Measurements from ENCODE around the gene GPHA2.

GPHA2 gene

DNA sequence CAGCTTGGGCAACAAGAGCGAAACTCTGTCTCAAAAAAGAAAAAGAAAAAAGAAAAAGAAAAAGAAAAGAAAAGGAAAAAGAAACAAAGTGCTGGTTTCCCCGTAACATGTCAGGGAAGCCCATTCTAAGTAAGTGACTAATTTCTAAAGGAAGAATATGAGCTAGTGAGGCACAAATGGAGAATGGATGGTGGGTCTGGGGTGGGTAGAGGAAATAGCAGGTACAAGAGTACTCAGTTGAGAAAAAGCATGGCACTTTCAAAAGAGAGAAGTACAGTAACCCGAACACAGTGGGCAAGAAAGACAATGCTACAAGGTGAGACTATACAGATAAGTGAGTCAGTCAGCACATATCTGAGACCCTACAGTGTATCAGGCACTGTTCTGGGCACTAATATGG lies 31.7 kb upstream of the GPHA2 start:
- no peak overlapping the region for H3K4me3 ChIP-seq (ENCODE audit: low read length)
- TF ChIP-seq, protein P1, sequence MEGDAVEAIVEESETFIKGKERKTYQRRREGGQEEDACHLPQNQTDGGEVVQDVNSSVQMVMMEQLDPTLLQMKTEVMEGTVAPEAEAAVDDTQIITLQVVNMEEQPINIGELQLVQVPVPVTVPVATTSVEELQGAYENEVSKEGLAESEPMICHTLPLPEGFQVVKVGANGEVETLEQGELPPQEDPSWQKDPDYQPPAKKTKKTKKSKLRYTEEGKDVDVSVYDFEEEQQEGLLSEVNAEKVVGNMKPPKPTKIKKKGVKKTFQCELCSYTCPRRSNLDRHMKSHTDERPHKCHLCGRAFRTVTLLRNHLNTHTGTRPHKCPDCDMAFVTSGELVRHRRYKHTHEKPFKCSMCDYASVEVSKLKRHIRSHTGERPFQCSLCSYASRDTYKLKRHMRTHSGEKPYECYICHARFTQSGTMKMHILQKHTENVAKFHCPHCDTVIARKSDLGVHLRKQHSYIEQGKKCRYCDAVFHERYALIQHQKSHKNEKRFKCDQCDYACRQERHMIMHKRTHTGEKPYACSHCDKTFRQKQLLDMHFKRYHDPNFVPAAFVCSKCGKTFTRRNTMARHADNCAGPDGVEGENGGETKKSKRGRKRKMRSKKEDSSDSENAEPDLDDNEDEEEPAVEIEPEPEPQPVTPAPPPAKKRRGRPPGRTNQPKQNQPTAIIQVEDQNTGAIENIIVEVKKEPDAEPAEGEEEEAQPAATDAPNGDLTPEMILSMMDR (conservative IDR thresholded peaks at IDR 0.05; ENCODE audit: low read depth, low read length), result no peak
- DNase-seq (ENCODE audit: low read depth), result no peak

DNA sequence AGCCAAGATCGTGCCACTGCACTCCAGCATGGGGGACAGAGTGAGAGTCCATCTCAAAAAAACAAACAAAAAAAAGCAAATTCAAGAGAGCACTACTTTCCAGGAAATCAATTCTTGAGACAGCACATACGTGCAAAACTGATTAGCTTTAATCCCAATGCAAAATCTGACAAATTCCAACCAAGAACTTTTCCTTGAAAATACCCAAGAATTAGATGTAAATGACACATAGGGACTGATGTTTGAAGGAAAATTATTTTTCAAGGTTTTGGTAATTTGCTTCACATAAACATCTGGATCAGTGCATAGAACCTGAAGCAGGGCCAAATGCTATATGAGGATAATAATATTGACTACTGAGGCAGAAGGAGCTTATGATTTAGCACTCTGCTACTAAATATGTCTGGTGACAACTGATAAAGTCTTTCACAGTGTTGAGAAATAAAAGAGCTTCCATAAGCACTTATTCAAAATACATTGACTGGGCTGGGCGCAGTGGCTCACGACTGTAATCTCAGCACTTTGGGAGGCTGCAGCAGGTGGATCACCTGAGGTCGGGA lies 27.5 kb upstream of the GPHA2 start:
- DNase-seq (ENCODE audit: low read depth), result no peak
- H3K4me3 ChIP-seq (ENCODE audit: low read length), result no peak overlapping the region
- TF ChIP-seq, protein P1 (conservative IDR thresholded peaks at IDR 0.05; ENCODE audit: low read depth, low read length), result no peak

DNA sequence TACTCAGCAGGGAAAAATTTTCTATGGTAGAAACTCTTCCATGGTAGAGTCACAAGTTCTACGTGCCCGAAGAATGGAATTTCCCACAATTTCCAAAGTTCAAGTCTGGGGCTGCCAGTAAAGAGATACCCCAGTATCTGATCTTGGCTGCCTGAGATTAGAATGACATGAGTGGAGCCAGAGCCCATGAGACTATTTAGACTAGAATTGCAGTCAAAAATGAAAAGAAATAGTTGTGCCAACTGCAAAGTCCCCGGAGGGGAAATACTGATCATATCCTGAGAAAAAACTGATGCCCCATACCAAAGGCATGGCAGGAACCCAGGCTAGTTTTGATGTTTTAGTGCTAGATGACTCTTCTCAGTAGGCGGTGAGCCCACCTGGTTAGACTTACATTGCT lies 25.0 kb upstream of the GPHA2 start:
- TF ChIP-seq, protein P1 (conservative IDR thresholded peaks at IDR 0.05; ENCODE audit: low read depth, low read length), result no peak
- DNase-seq (ENCODE audit: low read depth), result no peak

DNA sequence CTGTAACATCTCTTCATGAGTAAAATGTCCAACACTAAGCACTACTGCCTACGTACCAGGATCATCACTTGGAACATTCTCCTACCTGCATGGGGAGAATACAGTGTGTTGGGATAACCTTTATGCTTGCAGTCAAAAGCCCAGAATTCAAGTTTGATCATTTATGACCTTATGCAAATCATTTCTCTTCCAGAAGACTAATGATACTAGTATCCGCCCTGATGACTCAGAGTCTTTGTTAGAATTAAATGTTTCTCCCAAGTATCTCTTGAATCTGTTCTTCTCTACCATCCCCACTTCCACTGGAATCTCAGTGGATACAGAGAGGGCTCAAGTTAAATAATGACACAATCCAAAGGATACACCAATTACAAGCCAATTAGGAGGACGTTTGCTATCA lies 23.8 kb upstream of the GPHA2 start:
- DNase-seq (ENCODE audit: low read depth), result no peak
- H3K4me3 ChIP-seq (ENCODE audit: low read length), result no peak overlapping the region
- TF ChIP-seq, protein P1 (conservative IDR thresholded peaks at IDR 0.05; ENCODE audit: low read depth, low read length), result no peak

More for the DNA sequence above, 25.0 kb upstream of the GPHA2 start:
- H3K4me3 ChIP-seq (ENCODE audit: low read length), result no peak overlapping the region

DNA sequence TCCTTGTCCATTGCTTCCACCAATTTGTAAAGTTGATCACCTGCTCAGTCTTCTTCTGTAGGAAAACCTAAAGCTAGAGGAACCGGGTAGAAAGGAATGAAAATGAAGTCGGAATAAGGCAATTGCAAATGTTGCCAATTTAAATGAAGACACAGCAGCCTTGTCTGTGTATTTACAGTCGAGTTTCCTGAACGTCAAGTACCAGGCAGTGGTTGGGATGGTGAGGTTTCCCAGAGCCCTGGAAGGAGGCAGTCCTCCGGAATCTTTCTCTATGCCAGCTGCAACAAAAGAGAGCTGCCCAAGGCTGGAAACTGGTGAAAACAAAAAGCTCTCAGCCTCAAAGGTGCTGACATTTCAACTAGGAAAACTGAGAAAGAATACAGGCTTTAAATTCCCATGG lies 18.5 kb upstream of the GPHA2 start:
- no peak for DNase-seq (ENCODE audit: low read depth)
- H3K4me3 ChIP-seq (ENCODE audit: low read length), result no peak overlapping the region
- TF ChIP-seq, protein P1 (conservative IDR thresholded peaks at IDR 0.05; ENCODE audit: low read depth, low read length), result no peak

DNA sequence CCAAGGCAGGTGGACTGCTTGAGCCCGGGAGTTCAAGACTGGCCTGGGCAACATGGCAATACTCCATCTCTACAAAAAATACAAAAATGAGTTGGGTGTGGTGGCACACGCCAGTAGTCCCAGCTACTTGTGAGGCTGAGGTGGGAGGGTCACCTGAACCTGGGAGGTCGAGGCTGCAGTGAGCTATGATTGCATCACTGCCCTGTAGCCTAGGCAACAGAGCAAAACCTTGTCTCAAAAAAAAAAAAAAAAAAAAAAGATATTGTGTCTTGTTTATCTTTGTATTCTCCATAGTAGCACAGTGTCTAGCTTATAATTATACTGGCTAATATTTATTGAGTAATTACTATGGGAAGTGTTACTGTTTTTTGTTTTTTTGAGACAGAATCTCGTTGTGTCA lies 15.8 kb upstream of the GPHA2 start:
- no peak overlapping the region for H3K4me3 ChIP-seq (ENCODE audit: low read length)
- DNase-seq (ENCODE audit: low read depth), result no peak
- TF ChIP-seq, protein P1 (conservative IDR thresholded peaks at IDR 0.05; ENCODE audit: low read depth, low read length), result no peak

DNA sequence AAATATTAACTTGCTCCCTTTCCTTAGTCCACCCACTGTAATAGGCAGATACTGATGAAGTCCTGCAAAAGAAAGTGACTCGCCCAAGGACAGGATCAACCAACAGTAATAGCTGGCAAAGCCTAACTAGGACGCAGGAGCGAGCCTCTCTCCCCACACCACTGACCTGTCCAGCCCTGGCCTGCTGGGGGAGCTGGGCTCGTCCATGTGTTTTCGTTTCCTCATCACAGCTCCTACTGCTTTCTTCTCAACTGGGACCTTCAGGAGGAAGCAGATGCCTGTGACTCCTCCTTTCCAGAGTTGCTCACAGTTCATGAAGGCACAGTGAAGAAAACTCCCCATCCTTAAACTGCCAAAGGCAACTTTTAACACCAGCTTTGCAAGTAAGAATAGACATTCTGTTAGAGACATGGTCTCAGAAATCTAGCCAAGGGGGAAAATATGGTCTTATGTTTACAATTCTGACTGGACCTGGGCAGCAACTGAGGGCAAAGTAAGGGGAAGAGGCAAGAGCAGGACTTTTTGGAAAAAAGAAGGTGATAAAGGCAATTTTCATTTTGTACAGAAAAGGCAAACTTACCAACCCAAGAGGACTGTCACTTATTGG lies 11.6 kb upstream of the GPHA2 start:
- no peak overlapping the region for H3K4me3 ChIP-seq (ENCODE audit: low read length)
- no peak for DNase-seq (ENCODE audit: low read depth)
- TF ChIP-seq, protein P1 (conservative IDR thresholded peaks at IDR 0.05; ENCODE audit: low read depth, low read length), result no peak

Data from retinal pigment epithelial cell (primary cell).